Vagina (tissue), 2 donors: ENCODE results near the gene MAP3K8. TPM values are rescaled to one million over a fixed set of nuclear protein-coding genes. Genes with fewer than 3 reads are reported as not detected.
"Not testable (repeated sequence)": the region's sequence is repeated elsewhere in the genome, so short reads cannot be mapped to it uniquely, and the experiment has no call there.

Source experiments
- DNase-seq, 2 donors: peaks; one replicate each; pipeline ENCODE4 v3.0.0-alpha.2; 2017; ENCODE audit errors: extremely low spot score in 2 of 2
- H3K27ac ChIP-seq: fragments of 200-600 bp; sonication (generic); one replicate; pipeline ENCODE4 v1.5.1; 2019
- H3K27me3 ChIP-seq: fragments of 200-600 bp; sonication (generic); one replicate; pipeline ENCODE4 v1.5.1; 2019
- H3K36me3 ChIP-seq, 2 donors: fragments of 200-600 bp; sonication (generic); one replicate each; pipeline ENCODE4 v1.5.1; 2017 to 2019
- H3K4me1 ChIP-seq: fragments of 200-600 bp; sonication (generic); one replicate; pipeline ENCODE4 v1.5.1; 2019
- H3K4me3 ChIP-seq, 2 donors: fragments of 200-600 bp; sonication (generic); 1 replicate in 1 of 2; 2 replicates in 1 of 2; pipeline ENCODE4 v1.5.1; 2016 to 2019
- H3K9me3 ChIP-seq: fragments of 200-600 bp; sonication (generic); one replicate; pipeline ENCODE4 v1.5.1; 2019
- POLR2A ChIP-seq, 2 donors: fragments of 450-650 bp; IDR thresholded peaks; one replicate each; pipeline ENCODE4 v1.6.1; 2017; ENCODE audit warnings: antibody characterized with exemption in 2 of 2, mild to moderate bottlenecking in 2 of 2, moderate library complexity in 2 of 2
- POLR2AphosphoS5 ChIP-seq, 2 donors: sonication (generic); formaldehyde crosslinking; IDR thresholded peaks; one replicate each; pipeline ENCODE4 v1.9.0; 2017; ENCODE audit warnings: antibody characterized with exemption in 2 of 2, mild to moderate bottlenecking in 2 of 2, low read depth in 1 of 2; ENCODE audit not compliant: insufficient read depth in 1 of 2
- intact Hi-C: fragments of 100-400 bp; cut with DNase I; formaldehyde crosslinking; loops from one replicate; pipeline ENCODE4 v1.15.1; 2023
- total RNA-seq: library from RNA; depleted of rRNA; stranded (reverse); fragments of >200 nt; gene quantifications from one replicate; pipeline ENCODE4 v1.2.3, GENCODE V29; 2016
- TF ChIP-seq, protein P1 (sequence below), 3 experiments: fragments of 450-650 bp in 2 of 3; fragments of 200-600 bp in 1 of 3; sonication (generic) in 1 of 3; IDR thresholded peaks; one replicate each; pipeline ENCODE4 v1.5.1; 2017 to 2019; ENCODE audit warnings: antibody characterized with exemption in 3 of 3, mild to moderate bottlenecking in 2 of 3, moderate library complexity in 2 of 3

MAP3K8 gene
- total RNA-seq, 1 donor from 2014 or later = 16.5 TPM

DNA sequence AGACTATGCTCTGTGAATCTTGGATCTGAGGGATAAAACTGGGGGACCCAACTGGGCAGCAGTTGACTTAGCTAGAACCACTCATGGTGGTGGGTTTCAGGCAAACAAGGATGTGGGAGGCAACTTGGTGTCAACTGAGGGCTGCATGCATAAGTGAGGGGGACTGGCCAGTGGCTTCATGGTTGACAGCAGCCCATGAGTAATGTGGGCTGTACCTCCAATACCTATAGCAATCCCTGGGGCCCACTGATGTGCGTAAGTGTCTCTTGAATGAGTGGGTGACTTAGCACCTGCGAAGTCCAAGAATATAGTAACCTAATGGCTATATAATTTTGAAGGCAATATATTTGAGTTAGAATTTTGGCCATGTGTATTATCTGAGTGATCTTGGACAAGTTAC lies 13.7 kb upstream of the MAP3K8 start:
- Histone ChIP-seq H3K4me1 (peaks cover 20% of the 10 kb centered on the region), H3K9me3 (no peaks in the 10 kb centered on the region), H3K27me3 (no peaks in the 10 kb centered on the region), H3K27ac (no peak overlapping the region), H3K36me3 (no peaks in the 10 kb centered on the region), H3K4me3 (no peak overlapping the region)
- DNase-seq = peak in 1 of 2 donors; percentile 82
- TF ChIP-seq POLR2AphosphoS5 (IDR thresholded peaks at IDR 0.05; ENCODE audit: insufficient read depth in 1 of 2, low read depth in 1 of 2) (no peak), POLR2A (IDR thresholded peaks at IDR 0.05) (no peak)
- TF ChIP-seq, protein P1, sequence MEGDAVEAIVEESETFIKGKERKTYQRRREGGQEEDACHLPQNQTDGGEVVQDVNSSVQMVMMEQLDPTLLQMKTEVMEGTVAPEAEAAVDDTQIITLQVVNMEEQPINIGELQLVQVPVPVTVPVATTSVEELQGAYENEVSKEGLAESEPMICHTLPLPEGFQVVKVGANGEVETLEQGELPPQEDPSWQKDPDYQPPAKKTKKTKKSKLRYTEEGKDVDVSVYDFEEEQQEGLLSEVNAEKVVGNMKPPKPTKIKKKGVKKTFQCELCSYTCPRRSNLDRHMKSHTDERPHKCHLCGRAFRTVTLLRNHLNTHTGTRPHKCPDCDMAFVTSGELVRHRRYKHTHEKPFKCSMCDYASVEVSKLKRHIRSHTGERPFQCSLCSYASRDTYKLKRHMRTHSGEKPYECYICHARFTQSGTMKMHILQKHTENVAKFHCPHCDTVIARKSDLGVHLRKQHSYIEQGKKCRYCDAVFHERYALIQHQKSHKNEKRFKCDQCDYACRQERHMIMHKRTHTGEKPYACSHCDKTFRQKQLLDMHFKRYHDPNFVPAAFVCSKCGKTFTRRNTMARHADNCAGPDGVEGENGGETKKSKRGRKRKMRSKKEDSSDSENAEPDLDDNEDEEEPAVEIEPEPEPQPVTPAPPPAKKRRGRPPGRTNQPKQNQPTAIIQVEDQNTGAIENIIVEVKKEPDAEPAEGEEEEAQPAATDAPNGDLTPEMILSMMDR (IDR thresholded peaks at IDR 0.05) = no peak
- intact Hi-C loops = no loop called here

DNA sequence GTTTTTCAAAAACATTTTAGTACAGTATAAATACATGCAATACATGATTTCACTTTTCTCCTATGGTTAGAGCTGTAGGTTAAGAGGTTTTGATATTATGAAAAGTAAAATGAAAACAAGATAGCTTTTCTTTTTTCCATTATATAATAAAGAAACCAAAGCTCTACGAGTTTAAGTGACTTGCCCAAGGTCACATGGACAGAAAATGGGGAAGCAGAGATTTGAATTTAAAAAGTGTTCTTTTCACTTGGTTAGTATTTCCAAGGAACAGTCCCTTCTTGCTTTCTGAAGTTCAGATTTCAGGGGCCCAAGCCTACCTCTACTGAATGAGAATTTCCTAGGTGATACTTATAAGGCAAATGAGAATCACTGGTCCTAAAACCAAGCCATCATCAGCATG lies 13.2 kb upstream of the MAP3K8 start:
- no peak overlapping the region for H3K4me3 ChIP-seq
- H3K36me3 ChIP-seq = no peaks in the 10 kb centered on the region
- no peak for DNase-seq
- intact Hi-C loops = no loop called here
- TF ChIP-seq, protein P1 (IDR thresholded peaks at IDR 0.05) = no peak
- TF ChIP-seq POLR2AphosphoS5 (IDR thresholded peaks at IDR 0.05; ENCODE audit: insufficient read depth in 1 of 2, low read depth in 1 of 2) (no peak), POLR2A (IDR thresholded peaks at IDR 0.05) (no peak)
- H3K27me3 ChIP-seq = no peaks in the 10 kb centered on the region
- peaks cover 20% of the 10 kb centered on the region for H3K4me1 ChIP-seq
- H3K27ac ChIP-seq = no peak overlapping the region
- no peaks in the 10 kb centered on the region for H3K9me3 ChIP-seq

DNA sequence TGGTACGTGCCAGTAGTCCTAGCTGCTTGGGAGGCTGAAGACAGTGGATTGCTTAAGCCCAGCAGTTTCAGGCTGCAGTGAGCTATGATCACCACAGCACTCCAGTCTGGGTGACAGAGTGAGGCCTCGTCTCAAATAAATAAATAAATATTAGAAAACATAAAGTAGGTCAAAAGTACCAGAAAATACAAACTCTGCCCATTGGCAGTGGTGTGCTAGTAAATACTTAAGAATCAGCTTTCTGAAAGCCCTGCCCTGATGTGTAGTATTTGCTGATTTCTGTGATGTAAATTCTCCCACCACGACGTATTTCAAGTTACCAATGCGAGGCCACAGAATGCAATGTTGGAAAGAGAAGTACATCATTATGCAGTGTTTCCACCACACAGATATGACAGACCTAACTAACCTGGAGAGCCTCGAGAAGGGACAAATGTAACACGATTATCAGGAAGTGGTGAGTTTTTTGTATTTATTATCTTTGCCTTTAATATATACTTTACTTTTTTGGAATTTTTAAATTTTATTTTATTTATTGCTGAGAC lies 11.8 kb upstream of the MAP3K8 start:
- Histone ChIP-seq H3K4me1 (peaks cover 20% of the 10 kb centered on the region), H3K27me3 (no peaks in the 10 kb centered on the region), H3K4me3 (no peak overlapping the region), H3K36me3 (no peaks in the 10 kb centered on the region), H3K9me3 (no peaks in the 10 kb centered on the region), H3K27ac (no peak overlapping the region)
- TF ChIP-seq POLR2AphosphoS5 (IDR thresholded peaks at IDR 0.05; ENCODE audit: insufficient read depth in 1 of 2, low read depth in 1 of 2) = no peak
- TF ChIP-seq, protein P1 (IDR thresholded peaks at IDR 0.05) = no peak
- intact Hi-C loops = no loop called here
- DNase-seq = peak in 1 of 2 donors; percentile 25

DNA sequence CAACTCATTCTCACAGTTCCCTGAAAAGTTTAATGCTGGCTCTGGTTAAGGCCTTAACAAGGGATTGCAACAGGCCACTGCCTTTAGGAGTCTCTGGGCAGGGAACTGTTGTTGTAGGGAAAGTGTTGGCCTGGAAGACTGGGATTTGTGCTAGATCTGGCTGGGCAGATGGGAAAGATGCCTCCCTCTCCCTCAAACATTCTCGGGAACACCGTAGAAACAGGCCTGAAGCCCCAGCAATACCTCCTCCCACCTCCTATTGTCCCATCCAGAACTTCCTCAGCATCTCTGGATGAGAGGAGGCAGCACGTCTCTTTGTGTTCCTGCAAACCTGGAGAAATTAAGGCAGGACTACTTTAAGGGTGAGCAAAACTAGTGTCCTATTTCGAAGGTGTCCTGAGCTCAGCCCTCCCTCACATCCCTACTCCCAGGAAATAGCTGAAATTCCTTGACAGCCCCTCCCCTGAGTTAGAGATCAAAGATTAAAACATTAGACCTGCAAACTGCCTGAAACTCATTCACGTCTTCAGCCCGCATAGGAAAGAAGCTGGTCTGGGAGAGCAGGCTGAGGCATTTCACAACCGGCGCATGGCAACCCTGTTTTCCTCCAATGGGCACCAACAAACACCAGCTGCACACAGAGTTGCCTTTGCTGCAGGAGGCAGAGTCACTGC lies 10.9 kb upstream of the MAP3K8 start:
- no peak overlapping the region for H3K4me3 ChIP-seq
- peak overlapping the region; percentile 42 for H3K27ac ChIP-seq
- peaks cover 20% of the 10 kb centered on the region for H3K4me1 ChIP-seq
- H3K9me3 ChIP-seq = no peaks in the 10 kb centered on the region
- TF ChIP-seq, protein P1 (IDR thresholded peaks at IDR 0.05) = no peak
- no peak for TF ChIP-seq POLR2A (IDR thresholded peaks at IDR 0.05)
- peak in 1 of 2 donors; percentile 74 for DNase-seq
- no peaks in the 10 kb centered on the region for H3K36me3 ChIP-seq
- intact Hi-C loops = no loop called here
- no peaks in the 10 kb centered on the region for H3K27me3 ChIP-seq

DNA sequence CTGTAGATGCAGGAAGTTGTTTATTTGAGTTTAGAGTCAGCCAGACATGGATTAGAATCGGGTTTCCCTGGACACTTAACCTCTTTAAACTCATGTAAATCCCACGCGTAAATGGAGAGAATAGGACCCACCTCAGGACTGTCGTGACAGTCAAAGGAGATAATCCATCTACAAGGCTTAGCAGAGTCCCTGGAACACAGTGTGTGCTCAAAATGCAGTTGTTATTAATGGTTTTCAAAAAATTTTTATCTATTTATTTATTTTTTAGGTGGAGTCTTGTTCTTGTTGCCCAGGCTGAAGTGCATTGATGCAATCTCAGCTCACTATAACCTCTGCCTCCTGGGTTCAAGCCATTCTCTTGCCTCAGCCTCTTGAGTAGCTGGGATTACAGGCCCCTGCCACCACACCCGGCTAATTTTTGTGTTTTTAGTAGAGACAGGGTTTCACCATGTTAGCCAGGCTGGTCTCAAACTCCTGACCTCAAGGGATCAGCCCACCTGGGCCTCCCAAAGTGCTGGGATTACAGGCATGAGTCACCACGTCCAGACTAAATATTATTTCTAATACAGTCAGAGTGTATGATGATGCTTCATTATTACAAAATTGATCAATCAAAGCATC lies 10.2 kb upstream of the MAP3K8 start:
- peak in 1 of 2 donors; percentile 32 for DNase-seq
- H3K4me3 ChIP-seq, intact Hi-C loops, H3K36me3 ChIP-seq, H3K9me3 ChIP-seq, H3K27me3 ChIP-seq: not testable (repeated sequence)
- Histone ChIP-seq H3K4me1 (peaks cover 14% of the 10 kb centered on the region), H3K27ac (peak overlapping the region; percentile 42)
